K562 (cell line): ENCODE data around the gene TMEM187. TPM values are rescaled to one million over a fixed set of nuclear protein-coding genes. Genes with fewer than 3 reads are reported as not detected.

Experiments
- ATAC-seq: fragments of 200-7000 bp; cut with Tn5 transposase; 3 replicates; pipeline ENCODE4 v1.9.1; 2020; ENCODE audit warnings: moderate library complexity
- BruUV-seq: library from RNA; stranded (reverse); fragments of 400-500 nt; replicated peaks from 2 replicates; lab custom pipeline; 2021; lab: Mats Ljungman, UMichigan
- CTCF ChIA-PET: fragments of 300-600 bp; formaldehyde crosslinking; extraction: SDS; loops from one replicate; lab custom pipeline; 2021; ENCODE audit warnings: low intra/inter-chr PET ratio; lab: Yijun Ruan, JAX
- POLR2A ChIA-PET: fragments of 300-600, 350-650 bp; sonication (Branson Sonifier 250); formaldehyde crosslinking; extraction: SDS; loops from one replicate; lab custom pipeline; 2021; ENCODE audit warnings: antibody characterized with exemption, inconsistent platforms; lab: Yijun Ruan, JAX
- DNase-seq, 4 experiments: peaks; one replicate each; pipeline versions ENCODE4 v3.0.0 to v3.0.0-alpha.2; 2011 to 2018; ENCODE audit warnings: low spot score in 3 of 4, mixed read lengths in 3 of 4; ENCODE audit errors: extremely low read depth in 1 of 4
- FAIRE-seq: peaks from 2 replicates; lab custom pipeline; 2011; peaks lifted over from hg19 to GRCh38; lab: Jason Lieb, UNC
- H2AFZ ChIP-seq: 2 replicates; pipeline ENCODE4 v1.6.0; 2011; ENCODE audit warnings: low read depth, low read length, control low read depth, inconsistent platforms
- H3K27ac ChIP-seq: fragments of 200-600 bp; 3 replicates; pipeline ENCODE4 v1.8.0; 2011; ENCODE audit warnings: low read depth, mild to moderate bottlenecking, control low read depth, inconsistent platforms, low read length, moderate library complexity, mixed read lengths; ENCODE audit errors: extremely low read depth
- H3K27me3 ChIP-seq, 2 experiments: fragments of 300-600 bp in 1 of 2; 2 replicates in 1 of 2; 3 replicates in 1 of 2; pipeline versions ENCODE4 v1.6.0 to v1.8.0; 2011; ENCODE audit warnings: inconsistent platforms in 2 of 2, low read length in 2 of 2, mild to moderate bottlenecking in 1 of 2, mixed read lengths in 1 of 2, moderate library complexity in 1 of 2; ENCODE audit not compliant: control insufficient read depth in 2 of 2, insufficient read depth in 2 of 2
- H3K36me3 ChIP-seq: fragments of 300-600 bp; 3 replicates; pipeline ENCODE4 v1.8.0; 2011; ENCODE audit warnings: mild to moderate bottlenecking, low read length, inconsistent platforms; ENCODE audit not compliant: control insufficient read depth, insufficient read depth
- H3K4me1 ChIP-seq, 2 experiments: fragments of 200-600 bp in 1 of 2; replicated peaks in 1 of 2; 2 replicates in 1 of 2; 3 replicates in 1 of 2; pipeline versions ENCODE4 v1.5.1 to v1.8.0; 2011; ENCODE audit warnings: inconsistent platforms in 2 of 2, low read length in 2 of 2, mild to moderate bottlenecking in 1 of 2, mixed read lengths in 1 of 2, moderate library complexity in 1 of 2; ENCODE audit not compliant: control insufficient read depth in 2 of 2, insufficient read depth in 2 of 2
- H3K4me2 ChIP-seq: 2 replicates; pipeline ENCODE4 v1.6.1; 2011; ENCODE audit warnings: low read length, control low read depth, inconsistent platforms, mixed read lengths; ENCODE audit not compliant: insufficient read depth
- H3K4me3 ChIP-seq: fragments of 200-600 bp; sonication (generic), shearing (Covaris generic); 2 replicates; pipeline ENCODE4 v1.5.1; 2016; ENCODE audit warnings: control low read depth, inconsistent platforms
- H3K79me2 ChIP-seq: fragments of 200-600 bp; 3 replicates; pipeline ENCODE4 v1.8.0; 2011; ENCODE audit warnings: low read length, inconsistent platforms; ENCODE audit not compliant: control insufficient read depth, insufficient read depth
- H3K9ac ChIP-seq, 2 experiments: 2 replicates each; pipeline versions ENCODE4 v1.6.0 to v1.6.1; 2011; ENCODE audit warnings: low read depth in 2 of 2, low read length in 2 of 2, control low read depth in 1 of 2, inconsistent platforms in 1 of 2, mild to moderate bottlenecking in 1 of 2, mixed read lengths in 1 of 2; ENCODE audit not compliant: insufficient read depth in 1 of 2
- H3K9me1 ChIP-seq: one replicate; pipeline ENCODE4 v1.6.0; 2011; ENCODE audit warnings: inconsistent platforms, mild to moderate bottlenecking, low read length, moderate library complexity; ENCODE audit not compliant: control insufficient read depth, insufficient read depth
- H3K9me3 ChIP-seq: replicated peaks from 2 replicates; pipeline ENCODE4 v1.5.1; 2011; ENCODE audit warnings: low read depth, low read length, inconsistent platforms; ENCODE audit not compliant: control insufficient read depth, insufficient read depth
- H4K20me1 ChIP-seq: replicated peaks from 2 replicates; pipeline ENCODE4 v1.6.1; 2011; ENCODE audit warnings: low read length, inconsistent platforms, mixed read lengths; ENCODE audit not compliant: control insufficient read depth, insufficient read depth
- E2F6 ChIP-seq, 2 experiments: IDR thresholded peaks; 2 replicates each; pipeline ENCODE4 v1.6.1; 2011; ENCODE audit warnings: borderline replicate concordance in 1 of 2, control low read depth in 1 of 2, low read depth in 1 of 2, low read length in 1 of 2, mild to moderate bottlenecking in 1 of 2, mixed read lengths in 1 of 2, moderate library complexity in 1 of 2; ENCODE audit not compliant: insufficient read depth in 1 of 2, insufficient read length in 1 of 2, poor library complexity in 1 of 2, severe bottlenecking in 1 of 2; ENCODE audit errors: extremely low read depth in 1 of 2
- WGBS: fragments of 100-300 bp; shearing (Covaris generic); methylation state at CpG from one replicate; pipeline ENCODE4 v1.1.6; 2016; ENCODE audit warnings: low coverage, mixed read lengths; ENCODE audit not compliant: insufficient coverage; ENCODE audit errors: missing lambda C conversion rate; 5-methylcytosine and 5-hydroxymethylcytosine counted together
- in situ Hi-C: fragments of 300-500 bp; cut with MboI; formaldehyde crosslinking; loops from 4 replicates; pipeline ENCODE4 v1.15.0; 2018; ENCODE audit warnings: inconsistent platforms, mixed read lengths
- intact Hi-C: fragments of 100-400 bp; cut with micrococcal nuclease; formaldehyde crosslinking; loops from 2 replicates; pipeline ENCODE4 v1.14.2; 2022
- polyA plus RNA-seq, 8 experiments: library from polyadenylated mRNA; depleted of rRNA in 4 of 8; stranded (reverse) in 5 of 8; unstranded in 3 of 8; fragments of >200 nt; fragmentation: Nextera tagmentation in 2 of 8; fragmentation: Illumina TruSeq in 1 of 8; extraction: Ambion mirVana in 2 of 8; extraction: Trizol in 1 of 8; gene quantifications; 2 replicates each; pipeline versions ENCODE4 v1.2.1 to v1.2.3, GENCODE V29; 2011 to 2014; ENCODE audit warnings: inconsistent platforms in 1 of 8, missing spikeins in 1 of 8
- total RNA-seq, 7 experiments: library from RNA; depleted of rRNA in 6 of 7; stranded (reverse); fragments of >200 nt in 6 of 7; fragmentation: Illumina TruSeq in 2 of 7; extraction: Trizol in 2 of 7; gene quantifications; 2 replicates each; pipeline versions ENCODE4 v1.2.1 to v1.2.3, GENCODE V29; 2011 to 2021; ENCODE audit warnings: low replicate concordance in 1 of 7
- TF ChIP-seq, protein P1 (sequence below): fragments of 250-450 bp; sonication (Bioruptor Pico); IDR thresholded peaks from 2 replicates; pipeline ENCODE4 v1.8.0; 2021; ENCODE audit warnings: mild to moderate bottlenecking, moderate library complexity

Gene TMEM187
- total and polyA plus RNA-seq, 9 of the 15 experiments (the other 6 are each of a cell fraction or from before 2014, with no cell fraction given) = 0.13 to 6.4 (median 1.6) TPM

DNA sequence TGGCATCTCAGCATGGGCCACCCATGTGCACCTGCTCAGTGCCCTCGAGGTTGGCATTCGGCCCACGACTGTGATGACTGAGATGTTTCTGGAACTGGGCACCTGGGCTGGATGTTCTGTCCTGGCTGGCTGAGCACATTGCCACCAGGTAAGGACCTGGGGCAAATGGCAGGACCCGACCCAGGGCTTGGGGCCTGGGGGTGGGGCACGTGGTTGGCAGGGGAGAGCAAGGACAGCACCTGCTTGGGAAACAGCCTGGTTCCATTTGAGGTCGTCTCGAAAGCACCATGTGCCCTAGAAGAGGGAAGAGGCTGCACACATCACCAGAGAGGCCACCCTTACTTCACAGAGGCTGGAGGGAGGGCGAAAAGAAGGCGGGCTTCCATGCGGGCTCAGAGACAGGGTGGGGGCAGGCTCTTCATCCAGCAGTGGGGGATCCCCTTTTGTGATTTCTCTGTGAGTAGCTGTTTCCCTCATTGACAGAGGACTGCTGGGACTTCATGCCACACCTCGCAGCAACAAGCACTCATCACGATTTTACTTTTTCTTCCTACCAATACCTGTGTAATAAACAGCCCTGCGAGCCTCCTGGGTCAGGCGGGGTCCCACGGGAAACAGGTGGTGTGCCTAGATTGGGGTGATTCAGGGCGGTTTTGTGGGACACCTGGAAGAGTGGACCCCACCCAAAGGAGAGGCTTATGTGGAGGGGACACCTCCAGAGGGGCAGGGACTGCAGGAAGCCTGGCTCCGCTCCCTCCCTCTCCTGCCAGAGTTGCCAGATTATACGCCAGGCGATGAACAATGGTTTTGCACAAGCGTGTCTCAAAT is 12.0 kb downstream of the TMEM187 start:
- H3K36me3 ChIP-seq = no peaks in the 10 kb centered on the region
- H3K4me1 ChIP-seq = peaks cover 13 to 47% of the 10 kb centered on the region in 2 experiments
- peak in 1 of 2 experiments; percentile 23 for TF ChIP-seq E2F6 (IDR thresholded peaks at IDR 0.05; ENCODE audit: borderline replicate concordance in 1 of 2, extremely low read depth in 1 of 2, insufficient read depth in 1 of 2, insufficient read length in 1 of 2, low read depth in 1 of 2, low read length in 1 of 2, poor library complexity in 1 of 2, severe bottlenecking in 1 of 2)
- TF ChIP-seq, protein P1, sequence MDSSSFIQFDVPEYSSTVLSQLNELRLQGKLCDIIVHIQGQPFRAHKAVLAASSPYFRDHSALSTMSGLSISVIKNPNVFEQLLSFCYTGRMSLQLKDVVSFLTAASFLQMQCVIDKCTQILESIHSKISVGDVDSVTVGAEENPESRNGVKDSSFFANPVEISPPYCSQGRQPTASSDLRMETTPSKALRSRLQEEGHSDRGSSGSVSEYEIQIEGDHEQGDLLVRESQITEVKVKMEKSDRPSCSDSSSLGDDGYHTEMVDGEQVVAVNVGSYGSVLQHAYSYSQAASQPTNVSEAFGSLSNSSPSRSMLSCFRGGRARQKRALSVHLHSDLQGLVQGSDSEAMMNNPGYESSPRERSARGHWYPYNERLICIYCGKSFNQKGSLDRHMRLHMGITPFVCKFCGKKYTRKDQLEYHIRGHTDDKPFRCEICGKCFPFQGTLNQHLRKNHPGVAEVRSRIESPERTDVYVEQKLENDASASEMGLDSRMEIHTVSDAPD (CRISPR knock-in tag) = no peak
- in situ Hi-C loops (no loop called here), intact Hi-C loops (no loop called here)
- H3K79me2 ChIP-seq = no peaks in the 10 kb centered on the region
- H3K9ac ChIP-seq = peak overlapping the region; percentile 72 to 92
- FAIRE-seq (no peak), ATAC-seq (peak; percentile 12; the same call in 2 of the 3 replicates), DNase-seq (peak in 3 of 4 experiments; percentile 27 to 61 (median 55))
- BruUV-seq = no TSS peak
- ChIA-PET CTCF (no interaction called here), POLR2A (interaction anchor here (0.6 to 0.7 kb wide), 2 partner anchors 10 to 17 kb away, joined by 3 read pairs; no protein-coding TSS in a partner anchor)
- no peaks in the 10 kb centered on the region for H3K27me3 ChIP-seq
- peak overlapping the region; percentile 69 for H3K4me2 ChIP-seq
- H4K20me1 ChIP-seq = no peaks in the 10 kb centered on the region
- peaks cover 3% of the 10 kb centered on the region for H3K9me1 ChIP-seq
- H3K4me3 ChIP-seq = peak overlapping the region; percentile 11; the same call in 1 of the 2 replicates
- H3K27ac ChIP-seq = peak overlapping the region; percentile 95
- 56% methylated on average over 16 of the region's 20 CpGs for WGBS
- peak overlapping the region; percentile 86 for H2AFZ ChIP-seq
- no peaks in the 10 kb centered on the region for H3K9me3 ChIP-seq
